Dedifferentiated amniotic fluid mesenchymal stem cell (primary cell): ENCODE data around the gene ORAI1.
"Not testable (repeated sequence)": the region's sequence is repeated elsewhere in the genome, so short reads cannot be mapped to it uniquely, and the experiment has no call there.

ENCODE experiments used
- DNase-seq: peaks from one replicate; pipeline ENCODE4 v3.0.0-alpha.2; 2016; ENCODE audit errors: extremely low spot score

Gene ORAI1

DNA sequence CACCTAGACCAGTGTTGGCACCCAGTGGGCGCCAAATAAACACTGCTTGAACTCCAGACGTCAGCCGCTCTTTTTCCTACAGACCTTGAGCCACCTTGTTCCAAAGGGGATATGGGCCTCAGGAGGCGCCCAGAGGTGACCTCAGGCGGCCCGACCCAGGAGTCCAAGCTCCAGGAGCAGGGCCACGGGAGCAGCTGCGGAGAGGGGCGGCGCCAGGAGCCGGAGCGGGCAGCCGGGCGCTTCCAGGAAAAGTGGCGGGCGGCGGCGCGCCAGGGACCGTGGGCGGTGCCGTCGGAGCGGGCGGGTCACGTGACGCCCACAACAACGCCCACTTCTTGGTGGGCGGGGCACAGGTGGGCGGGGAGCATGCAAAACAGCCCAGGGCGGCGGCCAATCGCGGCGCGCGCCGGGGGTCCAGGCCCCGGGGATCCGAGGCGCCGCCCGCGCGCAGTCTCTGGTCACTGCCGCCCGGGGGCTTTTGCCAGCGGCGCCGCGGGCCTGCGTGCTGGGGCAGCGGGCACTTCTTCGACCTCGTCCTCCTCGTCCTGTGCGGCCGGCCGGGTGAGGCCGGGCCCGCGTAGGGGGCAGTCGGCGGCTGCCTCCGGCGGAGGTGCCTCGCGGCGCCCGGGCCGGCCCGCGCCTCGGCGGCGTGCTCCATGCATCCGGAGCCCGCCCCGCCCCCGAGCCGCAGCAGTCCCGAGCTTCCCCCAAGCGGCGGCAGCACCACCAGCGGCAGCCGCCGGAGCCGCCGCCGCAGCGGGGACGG lies at the start of gene ORAI1:
Gene ORAI1, plus strand, starts transcription at position 444 of the 766 bp plus-strand sequence.
- DNase-seq: peak; percentile 79

GRCh38 chr12:121576851-121577391 lies 49.4 kb upstream of the ORAI1 start:
- peak; percentile 88 for DNase-seq

DNA sequence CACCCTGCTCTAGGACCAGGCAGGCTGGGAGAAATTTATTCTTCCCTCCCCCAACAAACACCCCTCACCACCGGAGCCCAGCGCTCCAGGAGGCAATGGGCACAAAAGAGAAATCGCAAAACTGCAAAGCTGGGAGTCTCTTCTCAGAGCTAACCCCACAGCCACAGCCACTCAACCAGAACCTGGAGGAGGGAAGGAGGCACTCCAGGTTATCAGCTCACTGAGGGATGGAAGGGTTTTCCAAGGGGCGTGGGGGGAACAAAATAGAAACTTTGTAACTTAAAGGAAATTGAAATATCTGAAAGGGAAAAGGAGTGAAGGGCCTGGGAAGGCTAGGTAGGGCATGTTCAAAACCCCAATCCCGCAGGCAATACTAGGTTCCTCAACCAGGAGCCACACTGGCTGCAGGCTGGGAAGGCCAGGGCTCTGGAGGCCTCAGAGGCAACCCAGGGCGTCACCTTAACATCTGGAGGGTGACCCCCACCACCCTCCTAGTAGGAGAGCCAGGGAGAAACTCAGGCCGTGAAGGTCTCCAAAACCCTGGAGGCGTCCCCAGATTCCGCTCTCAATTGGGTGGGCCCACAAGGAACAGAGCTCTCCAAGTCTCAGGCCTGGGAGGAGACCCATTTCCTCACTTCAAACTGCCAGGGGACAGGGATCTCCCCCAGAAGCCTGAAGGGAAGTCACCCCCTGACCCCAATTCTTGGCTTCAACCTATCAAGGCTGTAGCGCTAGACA lies 48.7 kb upstream of the ORAI1 start:
- no peak for DNase-seq

GRCh38 chr12:121578230-121579189 lies 47.8 kb upstream of the ORAI1 start:
- DNase-seq: no peak

- DNase-seq: no peak
Measured at GRCh38 chr12:121579190-121579791, 47.0 kb upstream of the ORAI1 start.

GRCh38 chr12:121579981-121580868 lies 46.1 kb upstream of the ORAI1 start:
- DNase-seq: peak; percentile 55

DNA sequence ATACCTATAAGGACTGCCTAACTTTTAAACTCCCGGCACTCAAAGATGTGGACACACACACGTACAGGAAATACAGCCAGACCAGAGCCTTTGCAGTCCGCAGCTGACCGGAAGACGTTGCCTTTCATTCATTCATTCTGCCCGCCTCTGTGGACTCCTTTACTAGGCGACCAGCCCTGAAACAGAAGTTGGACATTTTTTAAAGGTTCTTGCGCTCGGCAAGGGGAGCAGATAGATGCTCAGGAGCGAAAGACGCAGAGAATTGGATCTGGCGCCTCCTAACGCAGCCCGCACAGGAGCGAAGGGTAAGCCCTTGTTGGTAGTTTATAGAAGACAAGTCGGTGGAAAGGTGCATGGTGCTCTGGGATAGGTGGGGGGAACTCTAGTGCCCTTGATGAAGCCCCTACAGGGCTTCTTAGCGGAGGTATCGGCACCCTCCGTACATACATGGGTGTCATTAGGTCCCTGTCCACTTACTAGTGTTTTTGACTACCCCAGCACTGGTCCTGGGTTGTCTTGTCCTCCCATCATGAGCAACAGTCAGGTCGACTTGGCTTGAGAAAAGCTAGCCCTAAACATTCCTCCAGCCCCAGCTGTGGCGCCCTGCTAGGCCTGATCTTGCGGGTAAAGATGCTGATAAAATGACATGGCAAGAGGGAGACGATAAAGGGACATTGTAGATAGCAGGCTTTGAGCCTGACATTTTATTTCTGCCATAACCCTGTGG lies 45.2 kb upstream of the ORAI1 start, which contains the start of gene KDM2B:
Gene KDM2B, minus strand, starts transcription at position 65 of the 727 bp plus-strand sequence. CDS start 112 bp downstream, outside the sequence.
- DNase-seq: no peak

DNA sequence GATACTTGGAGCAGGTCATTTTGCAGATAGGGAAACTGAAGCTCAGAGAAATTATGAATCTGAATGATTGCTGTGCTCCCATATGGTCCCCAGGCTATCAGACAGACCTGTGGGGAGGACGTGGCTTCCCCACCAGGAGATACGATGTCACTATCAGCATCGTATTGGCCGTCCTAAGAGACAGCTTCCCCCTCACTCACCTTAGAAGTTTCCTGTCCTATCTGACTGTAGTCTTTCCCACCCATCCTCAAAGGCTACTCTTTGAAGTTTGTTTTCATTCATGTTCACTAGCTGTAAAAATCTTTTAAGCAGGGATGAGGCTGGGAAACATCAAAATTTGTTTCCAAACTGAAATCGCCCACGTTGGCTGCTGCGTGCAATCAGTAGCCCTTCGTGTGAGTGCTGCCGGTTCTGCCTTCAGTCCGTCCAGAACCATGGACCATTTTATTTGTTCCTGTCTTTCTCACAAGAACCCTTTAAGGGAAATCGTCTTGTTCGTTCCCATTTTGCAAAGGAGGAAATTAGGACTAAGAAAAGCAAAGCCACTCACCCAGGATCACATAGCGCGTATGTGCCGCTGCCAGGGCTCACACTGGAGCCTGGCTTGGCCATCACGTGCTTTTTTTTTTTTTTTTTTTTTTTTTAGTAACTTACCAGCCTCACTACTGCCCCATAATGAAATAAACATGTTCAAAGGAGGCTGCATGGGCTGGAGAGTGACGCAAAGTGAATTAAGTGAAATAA lies 44.5 kb upstream of the ORAI1 start:
- peak; percentile 54 for DNase-seq

DNA sequence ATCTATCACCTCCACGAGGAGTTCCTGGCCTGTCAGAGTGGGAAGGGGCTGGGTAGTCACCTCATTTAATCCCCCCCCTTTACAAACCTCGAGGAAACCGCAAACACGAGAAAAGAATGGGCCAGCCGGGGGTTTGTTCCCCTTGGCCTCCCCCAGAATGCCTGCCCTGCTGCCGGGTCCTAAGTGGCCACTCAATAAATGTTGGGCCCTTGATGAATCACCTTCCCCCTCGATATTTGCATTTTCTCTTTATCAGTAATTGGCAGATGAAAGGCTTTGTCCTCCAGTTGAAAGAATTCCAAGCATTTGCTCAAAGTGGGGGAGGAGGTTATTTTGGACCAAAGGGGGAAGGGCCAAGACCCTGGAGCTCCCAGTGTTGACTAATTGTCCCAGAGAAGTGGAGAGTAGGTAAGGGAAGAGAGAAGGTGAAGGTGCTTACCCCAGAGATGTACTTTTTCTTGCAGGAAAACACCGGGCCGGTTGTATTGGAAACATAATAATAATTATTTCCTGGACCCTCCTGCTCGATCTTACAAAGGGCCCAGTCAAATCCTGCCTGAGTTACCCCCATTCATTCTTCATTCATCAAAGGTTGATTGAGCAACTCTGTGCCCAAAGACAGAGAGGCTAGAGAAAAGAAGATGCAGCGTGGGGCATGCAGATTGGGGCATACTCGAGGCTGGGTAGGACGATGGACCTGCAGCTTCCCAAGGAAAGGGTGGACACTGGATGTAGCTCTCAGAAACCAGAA lies 43.6 kb upstream of the ORAI1 start:
- DNase-seq: no peak

DNA sequence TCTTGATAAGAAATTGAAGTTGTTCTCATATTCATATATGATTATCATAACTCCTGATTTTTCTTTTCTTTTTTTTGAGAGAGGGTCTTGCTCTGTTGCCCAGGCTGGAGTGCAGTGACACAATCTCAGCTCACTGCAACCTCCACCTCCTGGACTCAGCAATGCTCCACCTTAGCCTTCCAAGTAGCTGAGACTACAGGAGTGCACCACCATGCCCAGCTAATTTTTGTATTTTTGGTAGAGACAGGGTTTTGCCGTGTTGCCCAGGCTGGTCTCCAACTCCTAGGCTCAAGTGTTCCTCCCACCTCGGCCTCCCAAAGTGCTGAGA lies 43.0 kb upstream of the ORAI1 start:
- not testable (repeated sequence) for DNase-seq

DNA sequence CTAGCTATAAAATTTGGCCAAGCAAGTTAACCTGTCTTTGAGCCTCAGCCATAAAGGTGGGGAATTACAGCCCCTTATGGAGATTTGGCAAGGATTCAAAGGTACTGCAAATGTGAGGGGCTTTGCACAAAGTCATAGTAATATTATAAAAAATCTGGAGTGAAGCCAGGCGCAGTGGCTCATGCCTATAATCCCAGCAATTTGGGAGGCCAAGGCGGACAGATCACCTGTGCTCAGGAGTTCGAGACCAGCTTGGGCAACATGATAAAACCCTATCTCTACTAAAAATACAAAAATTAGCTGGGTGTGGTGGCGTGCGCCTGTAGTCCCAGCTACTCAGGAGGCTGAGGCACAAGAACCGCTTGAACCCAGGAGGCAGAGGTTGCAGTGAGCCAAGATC lies 41.4 kb upstream of the ORAI1 start:
- DNase-seq: not testable (repeated sequence)

- no peak for DNase-seq
Measured at GRCh38 chr12:121590476-121591143, 35.7 kb upstream of the ORAI1 start.

GRCh38 chr12:121592320-121592719 lies 34.0 kb upstream of the ORAI1 start:
- no peak for DNase-seq

DNA sequence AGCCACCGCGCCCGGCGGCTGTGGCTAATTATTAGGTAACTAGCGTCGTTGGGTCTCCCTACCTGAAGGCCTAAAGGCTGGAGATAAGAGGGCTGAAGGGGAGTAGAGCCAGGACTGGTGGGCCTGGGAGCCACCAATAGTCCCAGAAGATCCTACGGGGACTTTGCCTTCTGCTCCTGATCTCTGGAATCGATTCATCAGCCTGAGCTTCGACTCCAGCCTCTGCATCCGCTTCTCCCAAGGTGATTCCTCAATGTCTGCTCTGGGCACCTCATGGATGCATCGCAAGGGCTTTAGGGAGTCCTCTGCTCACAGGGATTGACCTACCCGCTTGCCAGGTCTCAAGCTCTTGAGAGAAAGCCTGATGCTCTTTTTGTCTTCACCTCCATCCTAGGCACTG lies 30.8 kb upstream of the ORAI1 start:
- DNase-seq: no peak

- no peak for DNase-seq
Measured at GRCh38 chr12:121596526-121596925, 29.8 kb upstream of the ORAI1 start.

DNA sequence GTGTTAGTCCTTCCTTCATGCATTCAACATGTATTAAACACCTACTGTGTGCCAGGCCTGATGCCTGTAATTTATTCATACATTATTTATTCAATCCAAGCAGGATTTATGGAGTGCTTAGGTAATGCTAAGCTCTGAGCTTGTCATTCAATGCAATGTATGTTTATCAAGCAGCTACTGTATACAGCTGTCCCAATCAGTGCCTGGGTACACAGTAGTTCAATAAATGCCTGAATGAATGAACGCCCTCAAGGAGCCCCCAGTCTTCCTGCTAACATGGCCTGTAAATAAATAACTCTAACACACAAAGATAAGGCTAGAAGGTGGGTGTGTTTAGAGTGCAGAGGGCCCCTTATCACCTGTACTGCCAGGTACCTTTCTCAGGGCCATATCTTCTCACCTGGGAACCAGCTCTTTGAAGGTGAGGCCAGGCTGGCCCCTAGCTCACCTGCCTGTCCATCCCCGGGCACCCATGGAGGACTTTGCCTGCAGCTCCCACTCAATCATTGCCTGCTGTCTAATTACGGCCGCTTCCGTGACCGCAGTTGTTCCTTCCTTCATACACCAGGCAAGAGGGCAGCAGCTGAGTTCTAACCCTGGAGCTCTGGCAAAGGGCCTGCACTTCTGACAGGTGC lies 25.5 kb upstream of the ORAI1 start:
- DNase-seq: no peak

- DNase-seq: no peak
Measured at GRCh38 chr12:121602766-121603165, 23.6 kb upstream of the ORAI1 start.
